ENCODE measurements around the gene HTR7.
"Not testable (repeated sequence)": the region's sequence is repeated elsewhere in the genome, so short reads cannot be mapped to it uniquely, and the experiment has no call there.

HTR7 gene

GRCh38 chr10:90856964-90857634, 740 bp downstream of the HTR7 start:
- no peak for DNase-seq

GRCh38 chr10:90856261-90856660, 1.6 kb downstream of the HTR7 start:
- no peak for DNase-seq

DNA sequence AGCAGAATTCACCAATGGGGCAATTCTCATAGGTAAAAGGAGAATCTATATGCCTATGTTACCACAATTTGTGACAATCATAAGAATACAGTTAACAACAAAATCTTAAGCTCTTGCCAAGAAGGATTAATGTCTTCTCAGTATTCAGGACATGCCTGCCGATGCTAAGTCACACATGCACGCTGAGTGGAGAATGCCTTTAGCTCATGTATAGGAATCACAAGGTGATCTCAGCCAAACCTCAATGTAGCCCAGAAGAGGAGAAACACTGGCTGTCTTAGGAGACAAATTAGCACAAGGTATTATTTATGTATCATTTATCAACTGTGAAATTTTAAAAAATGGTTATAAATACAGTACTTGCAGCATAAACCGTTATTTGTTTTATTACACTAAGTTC, 2.7 kb downstream of the HTR7 start:
- no peak for DNase-seq

DNA sequence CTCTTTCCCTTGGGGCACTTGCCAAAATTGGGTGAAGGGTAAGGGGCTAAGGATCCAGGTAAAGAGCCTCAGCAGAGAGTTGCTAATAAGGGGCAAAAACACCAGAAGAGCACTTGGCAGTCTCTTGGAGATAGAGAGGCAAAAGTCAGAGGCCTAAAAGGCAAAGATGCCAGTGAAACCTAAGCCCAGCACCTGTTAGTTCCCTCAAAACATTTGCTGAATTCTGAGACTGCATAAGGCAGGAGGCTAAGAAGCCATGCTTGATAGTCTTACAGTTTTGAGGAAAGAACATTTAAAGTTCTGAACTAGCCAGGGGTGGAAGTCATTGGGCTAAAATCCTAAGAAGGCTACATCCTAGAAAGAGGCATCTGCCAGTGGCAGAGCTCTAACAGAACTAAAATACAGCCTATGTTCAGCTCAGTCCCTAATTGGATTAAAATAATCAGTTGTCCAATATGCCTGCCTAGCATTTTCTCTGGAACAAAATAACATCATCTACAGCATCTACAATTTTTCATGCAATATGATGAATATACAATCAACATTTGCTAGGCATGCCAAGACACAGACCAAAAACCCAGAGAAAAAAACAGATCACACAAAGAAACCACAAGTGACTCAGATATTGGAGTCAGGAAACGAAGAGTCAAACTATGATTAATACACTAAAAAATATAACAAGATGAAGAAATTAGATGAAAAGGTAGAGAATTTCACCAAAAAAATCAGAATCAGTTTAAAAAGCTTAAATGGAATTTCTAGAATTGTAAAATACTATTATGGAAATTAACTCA, 7.7 kb downstream of the HTR7 start:
- DNase-seq = peak; percentile 30

GRCh38 chr10:90847436-90847835, 10.4 kb downstream of the HTR7 start:
- DNase-seq = peak; percentile 28

DNA sequence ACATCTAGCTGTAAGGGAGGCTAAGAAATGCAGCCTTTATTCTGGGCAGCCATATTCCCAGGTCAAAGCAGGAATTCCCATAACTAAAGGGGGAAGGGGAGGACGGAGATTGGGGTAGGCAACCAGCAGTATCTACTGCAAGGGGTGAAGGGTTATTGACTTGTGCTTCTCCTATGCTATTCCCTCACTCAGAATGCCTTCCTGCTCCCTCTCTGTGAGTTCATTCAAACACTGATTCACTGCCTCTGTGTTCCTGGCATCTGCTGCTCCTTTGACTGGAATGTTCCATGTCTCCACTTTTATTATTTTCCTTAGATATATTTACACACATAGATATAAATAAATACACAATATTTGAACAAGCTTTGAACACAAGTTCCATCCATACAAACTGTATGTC, 11.1 kb downstream of the HTR7 start:
- DNase-seq = no peak

- no peak for DNase-seq
Measured at GRCh38 chr10:90845726-90846125, 12.1 kb downstream of the HTR7 start.

DNA sequence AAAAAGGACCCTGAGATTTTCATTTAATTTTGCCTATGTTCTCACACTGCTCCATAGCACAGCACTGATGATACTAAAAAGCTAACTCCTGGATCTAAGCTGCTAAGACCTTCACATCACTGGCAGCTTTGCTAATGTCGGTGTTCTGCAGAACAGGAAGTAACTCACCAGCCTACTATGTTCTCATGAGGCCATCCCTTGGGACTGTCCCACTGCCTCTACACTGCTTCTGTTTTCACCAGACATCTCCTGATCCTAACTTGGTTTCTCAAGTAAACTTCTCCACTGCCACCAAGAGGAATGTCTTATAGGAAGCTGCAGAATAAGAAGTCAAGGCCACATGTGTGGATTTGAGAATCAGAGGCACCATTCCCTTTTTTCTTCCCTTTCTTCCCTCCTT, 15.1 kb downstream of the HTR7 start:
- no peak for DNase-seq

- DNase-seq = no peak
Measured at GRCh38 chr10:90837486-90837885, 20.4 kb downstream of the HTR7 start.

DNA sequence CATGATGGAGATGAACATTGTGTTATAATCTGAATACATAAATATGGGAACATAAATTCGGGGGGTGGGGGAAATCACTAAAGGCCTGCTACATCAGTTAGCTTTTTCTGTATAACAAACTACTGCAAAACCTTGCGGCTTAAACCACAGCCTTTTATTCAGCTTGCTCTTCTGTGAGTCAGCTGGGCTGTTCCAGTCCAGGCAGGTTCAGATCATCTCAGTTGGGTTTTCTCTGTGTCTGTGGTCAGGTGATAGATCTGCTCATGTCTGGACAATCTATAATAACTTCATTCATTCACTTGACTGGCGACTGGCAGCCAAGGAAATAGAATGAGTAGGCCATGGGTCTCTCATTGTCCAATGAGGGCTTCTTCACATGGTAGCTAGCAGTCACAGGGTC, 23.5 kb downstream of the HTR7 start:
- DNase-seq = no peak

- no peak for DNase-seq
Measured at GRCh38 chr10:90832111-90832510, 25.7 kb downstream of the HTR7 start.

DNA sequence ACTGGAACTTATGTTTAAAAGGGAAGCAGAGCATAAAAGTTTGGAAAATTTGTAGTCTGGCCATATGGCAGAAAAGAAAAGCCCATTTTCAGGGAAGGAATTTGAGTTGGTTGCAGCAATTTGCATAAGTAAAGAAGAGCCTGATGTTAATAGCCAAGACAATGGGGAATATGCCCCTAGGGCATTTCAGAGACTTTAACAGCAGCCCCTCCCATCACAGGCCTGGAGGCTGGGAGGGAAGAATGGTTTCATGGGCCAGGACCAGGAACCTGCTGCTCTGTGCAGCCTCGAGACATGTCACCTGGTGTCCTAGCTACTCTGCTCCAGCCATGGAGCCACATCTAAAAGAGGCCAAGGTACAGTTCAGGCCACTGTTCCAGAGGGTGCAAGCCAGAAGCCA, 35.3 kb downstream of the HTR7 start:
- no peak for DNase-seq

- DNase-seq = not testable (repeated sequence)
Measured at GRCh38 chr10:90821864-90822263, 36.0 kb downstream of the HTR7 start.

- DNase-seq = no peak
Measured at GRCh38 chr10:90819911-90820310, 37.9 kb downstream of the HTR7 start.

- DNase-seq = no peak
Measured at GRCh38 chr10:90818736-90819135, 39.1 kb downstream of the HTR7 start.

- no peak for DNase-seq
Measured at GRCh38 chr10:90817128-90817889, 40.5 kb downstream of the HTR7 start.

DNA sequence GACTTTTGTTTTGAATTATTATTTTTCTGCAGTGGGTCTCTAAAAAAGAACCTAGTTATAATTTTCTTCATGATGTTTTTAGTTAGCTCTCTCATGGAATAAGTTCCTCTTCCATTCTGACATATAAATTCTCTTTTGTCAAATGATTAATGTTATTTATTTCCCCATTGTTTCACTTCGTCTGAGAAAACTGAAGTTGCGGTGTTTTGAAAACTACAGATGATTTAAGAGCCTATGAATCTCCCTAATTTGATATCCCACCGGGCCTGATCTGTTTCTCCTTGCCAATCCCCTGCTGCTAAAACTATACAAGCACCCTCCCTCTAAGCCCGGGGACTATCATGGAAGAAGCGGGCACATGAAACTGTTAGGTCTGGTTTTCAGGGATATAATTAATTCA, 41.4 kb downstream of the HTR7 start:
- DNase-seq = no peak

GRCh38 chr10:90813594-90814365, 44.1 kb downstream of the HTR7 start:
- no peak for DNase-seq

DNA sequence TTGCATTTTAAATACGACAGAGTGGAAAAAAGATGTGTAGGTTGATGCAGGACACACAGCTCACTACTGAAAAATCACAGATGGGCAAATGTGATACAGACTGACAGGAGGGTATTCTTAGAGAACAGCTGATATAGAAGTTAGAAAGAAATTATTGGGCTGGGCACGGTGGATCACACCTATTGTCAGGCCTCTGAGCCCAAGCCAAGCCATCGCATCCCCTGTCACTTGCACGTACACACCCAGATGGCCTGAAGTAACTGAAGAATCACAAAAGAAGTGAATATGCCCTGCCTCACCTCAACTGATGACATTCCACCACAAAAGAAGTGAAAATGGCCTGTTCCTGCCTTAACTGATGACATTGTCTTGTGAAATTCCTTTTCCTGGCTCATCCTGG, 50.7 kb downstream of the HTR7 start:
- not testable (repeated sequence) for DNase-seq

GRCh38 chr10:90806677-90807076, 51.2 kb downstream of the HTR7 start:
- no peak for DNase-seq

DNA sequence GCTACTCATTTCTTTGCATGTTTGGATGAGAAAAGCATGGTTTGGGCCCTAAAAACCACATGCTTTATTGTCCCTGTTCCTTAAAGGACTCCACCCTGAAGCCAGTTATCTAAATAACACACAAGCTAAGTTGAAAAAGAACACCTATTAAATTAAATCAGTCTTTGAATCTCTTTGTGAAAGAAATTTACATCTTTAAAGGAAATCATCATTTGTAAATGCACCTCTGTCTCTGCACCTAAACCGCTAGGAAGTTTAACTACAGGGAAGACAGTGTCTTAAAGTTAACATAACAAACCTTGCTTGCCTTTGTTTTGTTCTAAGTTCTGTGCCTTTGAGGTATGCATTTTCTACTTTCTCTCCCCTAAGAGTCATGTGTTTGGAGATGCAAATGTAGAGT, 52.6 kb downstream of the HTR7 start:
- DNase-seq = no peak

GRCh38 chr10:90804354-90804753, 53.5 kb downstream of the HTR7 start:
- no peak for DNase-seq

- DNase-seq = no peak
Measured at GRCh38 chr10:90801608-90802007, 56.2 kb downstream of the HTR7 start.
